Measurements from ENCODE around the gene HOXC11.

Gene HOXC11

DNA sequence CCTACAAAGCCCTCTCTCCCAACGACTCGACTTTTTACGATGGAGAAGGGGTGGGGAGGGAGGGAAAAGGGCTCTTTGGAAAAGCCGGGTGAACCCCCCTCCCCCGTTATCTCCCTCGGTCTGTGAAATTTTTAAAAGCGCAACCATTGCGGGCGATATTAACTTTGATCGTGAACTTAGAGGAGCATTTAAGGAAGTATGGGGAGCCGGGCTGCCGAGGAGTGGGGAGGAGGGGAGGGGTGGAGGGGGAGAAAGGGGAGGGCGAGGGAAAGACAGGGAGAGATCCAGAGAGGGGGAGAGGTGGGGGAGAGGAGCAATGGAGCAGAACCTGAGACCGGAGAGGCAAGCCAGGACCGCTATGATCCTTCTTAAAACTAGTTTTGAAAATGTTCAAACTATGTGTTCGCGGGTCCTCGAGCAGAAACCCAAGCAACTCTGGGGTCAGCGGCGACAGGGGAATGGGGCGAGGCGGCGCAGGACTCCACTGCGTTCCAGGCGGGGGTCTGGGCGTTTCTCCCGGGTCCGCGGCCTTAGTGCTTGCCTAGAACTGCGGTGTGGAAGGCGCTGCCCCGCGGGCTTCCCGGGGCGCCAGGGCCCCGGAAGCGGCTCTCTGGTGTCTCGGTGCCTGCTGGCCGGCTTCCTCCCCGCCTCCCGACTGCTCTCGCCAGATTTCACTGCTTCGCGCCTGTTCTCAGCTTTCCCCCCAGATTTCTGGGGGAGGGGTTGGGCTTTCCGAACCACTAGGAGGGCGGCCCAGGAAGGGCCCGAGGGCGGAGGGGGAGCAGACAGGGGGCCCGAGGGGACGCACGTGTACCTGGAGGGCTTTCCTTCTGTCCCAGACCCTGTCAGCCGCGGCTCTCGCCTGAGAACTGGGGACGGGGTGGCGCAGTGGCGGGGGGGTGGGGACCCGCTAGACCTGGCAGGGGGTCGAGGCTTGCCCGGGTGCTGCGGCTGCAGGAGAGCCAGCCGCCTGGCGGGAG is 1.4 kb downstream of the HOXC11 start, which contains the start of gene HOTAIR:
HOTAIR (minus strand) TSS at position 871 of the 980 bp plus-strand sequence.
- DNase-seq (ENCODE audit: low read depth), result no peak

- no peak for DNase-seq (ENCODE audit: low read depth)
These were observed 2.1 kb downstream of the HOXC11 start for GRCh38 chr12:53975064-53975471.

GRCh38 chr12:53975479-53976152 is 2.7 kb downstream of the HOXC11 start:
- DNase-seq (ENCODE audit: low read depth), result no peak

DNA sequence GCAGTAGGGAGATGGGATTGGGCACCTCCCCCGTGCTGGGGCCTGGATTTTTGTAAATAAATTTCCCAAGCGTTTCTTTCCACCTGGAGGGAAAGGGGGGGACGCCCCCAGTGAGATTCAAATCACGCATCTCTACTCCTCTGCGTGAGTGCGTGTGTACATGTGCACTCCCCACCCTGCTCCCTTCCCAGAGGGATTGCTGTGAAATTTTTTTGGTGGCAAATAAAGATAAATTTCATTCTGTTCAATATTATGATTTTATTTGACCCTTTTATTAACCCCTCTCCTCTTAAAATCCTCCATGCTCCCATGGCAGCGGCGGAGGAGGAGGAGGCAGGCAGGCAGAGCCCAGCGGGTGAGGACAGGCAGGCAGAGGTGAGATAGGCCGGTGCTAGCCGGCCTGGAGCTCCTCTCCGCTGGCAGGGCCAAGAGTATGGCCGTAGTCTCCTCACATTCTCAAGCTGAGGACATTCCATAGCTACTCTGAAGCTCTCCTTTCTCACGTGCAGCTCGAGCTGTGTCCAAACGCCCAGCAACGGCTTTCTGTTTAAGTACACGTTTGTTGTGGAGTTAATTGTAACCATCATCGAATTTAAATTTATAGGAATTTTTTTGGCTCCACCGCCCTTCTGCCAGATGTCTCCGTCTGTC is 3.4 kb downstream of the HOXC11 start:
- DNase-seq (ENCODE audit: low read depth), result no peak

DNA sequence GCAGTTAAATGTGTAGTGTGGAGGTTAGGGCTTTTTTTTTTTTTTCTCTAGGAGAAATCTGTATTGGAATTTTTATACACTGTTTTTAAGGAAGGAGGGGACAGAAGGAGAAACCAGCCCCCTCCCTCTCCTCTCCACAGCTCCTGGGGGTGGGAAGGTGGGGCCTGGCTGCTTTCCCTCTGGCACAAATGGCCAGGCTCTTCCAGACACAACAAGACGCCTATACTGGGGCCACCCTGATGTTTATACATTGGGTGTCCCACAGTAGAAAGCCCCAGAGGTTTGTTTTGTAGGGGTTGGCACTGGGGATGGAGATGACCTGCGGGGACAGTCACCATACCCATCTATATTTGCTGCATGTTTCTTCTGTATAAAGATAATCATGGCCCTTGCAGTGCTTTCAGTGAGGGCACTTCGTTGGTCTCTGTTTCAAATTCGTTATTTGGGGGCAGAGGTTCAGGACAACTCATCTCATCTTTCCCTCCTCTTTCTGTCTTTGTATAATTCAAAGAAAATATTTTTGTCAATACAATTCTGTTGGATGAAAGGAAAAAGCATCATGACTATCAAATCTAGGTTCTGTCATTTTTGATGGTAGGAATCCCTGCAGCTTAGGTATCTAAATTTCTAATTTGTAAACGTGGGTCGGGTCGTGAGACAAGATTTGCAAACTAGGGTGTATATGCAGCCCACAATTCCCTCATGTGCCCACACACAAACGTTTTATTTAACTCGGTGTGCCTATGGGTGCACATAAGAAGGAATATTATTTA is 4.1 kb downstream of the HOXC11 start:
- no peak for DNase-seq (ENCODE audit: low read depth)

- DNase-seq (ENCODE audit: low read depth), result no peak
These were observed 4.9 kb downstream of the HOXC11 start for GRCh38 chr12:53977596-53978445.

GRCh38 chr12:53978477-53979356 is 5.8 kb downstream of the HOXC11 start:
- no peak for DNase-seq (ENCODE audit: low read depth)

GRCh38 chr12:53980104-53980801 is 7.3 kb downstream of the HOXC11 start:
- no peak for DNase-seq (ENCODE audit: low read depth)

GRCh38 chr12:53980802-53981496 is 8.0 kb downstream of the HOXC11 start:
- no peak for DNase-seq (ENCODE audit: low read depth)

DNA sequence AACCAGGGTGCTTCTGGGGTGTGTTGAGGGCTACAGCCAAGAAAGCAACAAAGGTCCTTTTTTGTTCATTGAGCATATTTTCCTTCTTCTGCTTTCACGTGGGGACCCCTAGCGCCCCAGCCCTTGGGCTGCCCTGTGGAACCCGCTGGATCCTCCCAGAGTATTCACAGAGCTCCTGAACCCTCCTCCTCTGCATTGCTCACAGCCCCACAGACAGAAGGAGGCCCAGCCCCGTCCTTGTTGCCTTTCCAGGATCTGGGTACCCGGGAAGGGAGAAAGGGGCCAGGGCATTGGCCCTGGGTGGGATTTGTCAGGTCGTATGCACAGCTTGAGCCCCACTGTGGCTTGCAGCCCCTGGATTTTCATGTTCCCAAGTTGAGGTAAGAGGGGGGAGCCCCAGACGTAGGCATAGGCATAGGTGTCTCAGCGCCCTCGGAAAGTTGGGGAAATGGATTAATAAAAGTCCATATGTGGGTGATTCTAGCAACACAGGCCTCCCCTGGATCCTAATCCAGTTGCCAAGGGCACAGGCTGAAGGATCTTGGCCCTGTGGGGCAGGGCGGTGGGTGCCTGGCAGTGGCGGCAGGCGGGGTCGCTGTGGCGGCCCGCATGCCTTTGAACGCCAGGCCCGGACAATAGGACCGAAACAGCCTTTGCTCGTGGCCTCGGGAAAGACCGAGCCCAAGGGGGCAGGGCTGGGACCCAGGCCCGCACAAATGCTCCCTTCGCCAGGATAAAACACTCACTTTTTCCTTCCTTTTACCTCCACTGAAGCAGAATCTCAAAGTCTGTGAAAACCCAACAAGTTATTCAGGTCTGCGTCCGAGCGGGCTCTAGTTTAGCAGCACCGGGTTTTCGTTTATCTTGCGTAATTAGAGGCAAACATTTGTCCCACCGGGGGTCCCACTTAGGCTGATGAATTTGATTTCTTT is 9.0 kb downstream of the HOXC11 start:
- DNase-seq (ENCODE audit: low read depth), result no peak

- no peak for DNase-seq (ENCODE audit: low read depth)
These were observed 10.0 kb downstream of the HOXC11 start for GRCh38 chr12:53982648-53983567.

DNA sequence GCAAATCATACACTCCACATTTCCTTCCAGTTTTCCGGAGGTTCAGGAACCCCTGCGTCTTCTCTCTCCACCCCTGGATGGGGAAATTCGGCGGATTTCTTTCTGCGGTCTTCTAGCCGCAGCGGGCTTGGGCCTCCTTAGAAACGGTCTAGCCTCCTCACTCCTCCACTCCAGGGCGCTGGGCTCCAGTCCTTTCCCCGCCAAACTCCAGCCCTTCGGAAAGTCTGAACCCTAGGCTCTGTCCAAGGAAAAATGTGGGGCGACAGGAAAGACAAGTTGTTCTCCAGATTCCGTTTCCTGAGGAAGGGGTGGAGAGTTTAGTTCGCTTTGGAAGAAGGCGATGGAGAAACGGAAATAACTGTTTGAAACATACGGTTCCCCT is 10.6 kb downstream of the HOXC11 start:
- DNase-seq (ENCODE audit: low read depth), result no peak

DNA sequence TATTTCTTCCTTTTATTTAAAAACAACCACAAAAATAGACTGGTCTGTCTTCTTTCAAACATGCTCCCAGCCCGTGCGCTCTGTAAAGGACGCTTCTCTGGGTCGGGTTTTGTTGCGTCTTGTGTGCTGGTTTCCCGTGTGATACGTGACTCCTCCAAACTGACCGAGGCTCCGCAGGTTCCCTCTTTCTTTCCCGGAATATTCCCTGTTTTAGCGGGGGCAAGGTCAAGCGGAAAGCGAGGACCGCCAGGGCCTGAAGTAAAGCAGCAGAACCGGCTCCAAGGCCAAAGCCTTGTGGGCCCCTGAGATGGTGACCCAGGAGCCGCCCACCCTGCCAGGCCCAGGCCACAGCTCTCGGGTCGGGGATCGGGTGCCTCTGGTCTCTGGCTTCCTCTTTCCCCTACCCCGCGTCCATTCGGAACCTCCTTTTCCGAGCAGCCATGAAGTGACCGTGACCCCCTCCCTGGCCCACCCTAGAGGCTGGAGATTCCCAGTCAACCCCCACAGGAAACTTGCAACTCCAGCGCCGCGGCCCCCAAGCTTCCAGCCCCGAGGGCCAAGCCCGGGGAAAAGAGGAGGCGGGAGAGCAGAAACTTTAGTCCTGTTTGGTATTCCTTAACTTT is 11.1 kb downstream of the HOXC11 start:
- no peak for DNase-seq (ENCODE audit: low read depth)

GRCh38 chr12:53984901-53985691 is 12.2 kb downstream of the HOXC11 start, which contains the start of gene HOXC10:
Gene HOXC10 (plus strand): TSS chr12:53985146. CDS start chr12:53985260, 114 bp downstream.
- DNase-seq (ENCODE audit: low read depth), result peak; percentile 55

GRCh38 chr12:53985692-53985993 is 12.7 kb downstream of the HOXC11 start:
- no peak for DNase-seq (ENCODE audit: low read depth)
